HEK293 (cell line): ENCODE measurements around the gene CNOT4.

Experiments
- ZBTB21 ChIP-seq: fragments of 450-650 bp; formaldehyde crosslinking; IDR thresholded peaks from 2 replicates; pipeline ENCODE4 v1.5.1; 2017; ENCODE audit warnings: missing biosample characterization, missing genetic modification characterization
- ZNF184 ChIP-seq: fragments of 450-650 bp; IDR thresholded peaks from 2 replicates; pipeline ENCODE4 v1.5.1; 2018; ENCODE audit warnings: missing biosample characterization, mild to moderate bottlenecking, missing genetic modification characterization
- ZNF639 ChIP-seq: fragments of 450-650 bp; formaldehyde crosslinking; IDR thresholded peaks from 2 replicates; pipeline ENCODE4 v1.5.1; 2016; ENCODE audit warnings: missing biosample characterization, missing genetic modification characterization
- TF ChIP-seq, protein P1 (sequence below): fragments of 450-650 bp; formaldehyde crosslinking; IDR thresholded peaks from 2 replicates; pipeline ENCODE4 v1.5.1; 2016; ENCODE audit warnings: missing biosample characterization, missing genetic modification characterization
- TF ChIP-seq, protein P2 (sequence below): fragments of 450-650 bp; formaldehyde crosslinking; IDR thresholded peaks from 2 replicates; pipeline ENCODE4 v1.5.1; 2017; ENCODE audit warnings: missing biosample characterization, missing genetic modification characterization

GRCh38 chr7:135425036-135425435, 84.9 kb downstream of the CNOT4 start:
- TF ChIP-seq, protein P1, sequence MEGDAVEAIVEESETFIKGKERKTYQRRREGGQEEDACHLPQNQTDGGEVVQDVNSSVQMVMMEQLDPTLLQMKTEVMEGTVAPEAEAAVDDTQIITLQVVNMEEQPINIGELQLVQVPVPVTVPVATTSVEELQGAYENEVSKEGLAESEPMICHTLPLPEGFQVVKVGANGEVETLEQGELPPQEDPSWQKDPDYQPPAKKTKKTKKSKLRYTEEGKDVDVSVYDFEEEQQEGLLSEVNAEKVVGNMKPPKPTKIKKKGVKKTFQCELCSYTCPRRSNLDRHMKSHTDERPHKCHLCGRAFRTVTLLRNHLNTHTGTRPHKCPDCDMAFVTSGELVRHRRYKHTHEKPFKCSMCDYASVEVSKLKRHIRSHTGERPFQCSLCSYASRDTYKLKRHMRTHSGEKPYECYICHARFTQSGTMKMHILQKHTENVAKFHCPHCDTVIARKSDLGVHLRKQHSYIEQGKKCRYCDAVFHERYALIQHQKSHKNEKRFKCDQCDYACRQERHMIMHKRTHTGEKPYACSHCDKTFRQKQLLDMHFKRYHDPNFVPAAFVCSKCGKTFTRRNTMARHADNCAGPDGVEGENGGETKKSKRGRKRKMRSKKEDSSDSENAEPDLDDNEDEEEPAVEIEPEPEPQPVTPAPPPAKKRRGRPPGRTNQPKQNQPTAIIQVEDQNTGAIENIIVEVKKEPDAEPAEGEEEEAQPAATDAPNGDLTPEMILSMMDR (tag by site-specific recombination), result no peak
- TF ChIP-seq ZNF184 (tag by site-specific recombination), result no peak
- TF ChIP-seq ZNF639, result no peak
- TF ChIP-seq ZBTB21 (tag by site-specific recombination), result no peak
- TF ChIP-seq, protein P2, sequence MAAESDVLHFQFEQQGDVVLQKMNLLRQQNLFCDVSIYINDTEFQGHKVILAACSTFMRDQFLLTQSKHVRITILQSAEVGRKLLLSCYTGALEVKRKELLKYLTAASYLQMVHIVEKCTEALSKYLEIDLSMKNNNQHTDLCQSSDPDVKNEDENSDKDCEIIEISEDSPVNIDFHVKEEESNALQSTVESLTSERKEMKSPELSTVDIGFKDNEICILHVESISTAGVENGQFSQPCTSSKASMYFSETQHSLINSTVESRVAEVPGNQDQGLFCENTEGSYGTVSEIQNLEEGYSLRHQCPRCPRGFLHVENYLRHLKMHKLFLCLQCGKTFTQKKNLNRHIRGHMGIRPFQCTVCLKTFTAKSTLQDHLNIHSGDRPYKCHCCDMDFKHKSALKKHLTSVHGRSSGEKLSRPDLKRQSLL (tag by site-specific recombination), result no peak
